ENCODE data around the gene ZNF318.
A peak's percentile ranks its signal among the peaks of the same experiment; 100 is the strongest.

ZNF318 gene

DNA sequence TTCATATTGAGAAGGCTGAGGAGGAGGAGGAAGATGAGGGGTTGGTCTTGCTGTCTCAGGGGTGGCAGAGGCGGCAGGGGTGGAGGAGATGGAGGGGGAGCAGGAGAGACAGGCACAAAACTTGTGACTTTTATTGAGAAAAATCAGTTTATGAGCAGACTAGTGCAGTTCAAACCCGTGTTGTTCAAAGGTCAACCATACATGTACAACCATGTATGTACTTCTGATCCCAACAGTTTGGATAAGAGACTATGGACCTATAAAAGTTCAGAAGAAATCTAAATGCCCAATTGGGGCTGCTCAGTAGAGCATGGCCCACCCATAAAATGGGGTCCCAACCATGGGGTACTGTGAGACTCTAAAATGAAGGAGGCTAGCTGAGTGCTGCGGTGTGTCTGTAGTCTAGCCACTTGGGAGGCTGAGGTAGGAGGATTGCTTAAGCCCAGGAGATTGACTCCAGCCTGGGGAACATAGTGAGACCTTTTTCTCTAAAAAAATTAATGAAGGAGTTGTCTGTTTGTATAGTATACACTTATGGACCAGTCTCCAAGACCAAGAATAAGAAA, 79.0 kb downstream of the ZNF318 start:
- Histone ChIP-seq H3K23ac (ENCODE audit: low read depth, low read length, poor library complexity) (no peak overlapping the region), H3K14ac (ENCODE audit: low read length) (no peak overlapping the region), H2BK5ac (ENCODE audit: low read length) (no peak overlapping the region), H3K4me3 (ENCODE audit: low read length in 2 of 2) (no peak overlapping the region), H3K27me3 (ENCODE audit: control insufficient read depth in 3 of 3, insufficient read depth in 3 of 3, low read depth in 1 of 3, low read length in 3 of 3) (peaks cover 0 to 17% (median 0%) of the 10 kb centered on the region in 3 experiments), H3K18ac (ENCODE audit: low read length) (no peak overlapping the region), H3K4ac (ENCODE audit: low read length) (no peak overlapping the region), H3K9ac (ENCODE audit: low read depth, low read length, poor library complexity) (no peak overlapping the region), H2AK5ac (ENCODE audit: low read depth, low read length) (no peak overlapping the region), H3K9me3 (replicated peaks in 1 of 2; ENCODE audit: control insufficient read depth in 2 of 2, insufficient read depth in 1 of 2, low read depth in 1 of 2, low read length in 2 of 2) (no peaks in the 10 kb centered on the region), H4K91ac (ENCODE audit: low read depth, low read length, poor library complexity) (no peak overlapping the region), H2BK120ac (ENCODE audit: low read depth, low read length) (no peak overlapping the region), H2BK15ac (ENCODE audit: low read length) (no peak overlapping the region), H2AFZ (ENCODE audit: low read length) (no peak overlapping the region), H3K36me3 (replicated peaks in 1 of 2; ENCODE audit: control insufficient read depth in 2 of 2, insufficient read depth in 2 of 2, low read length in 2 of 2) (no peaks in the 10 kb centered on the region), H3K4me2 (ENCODE audit: insufficient read depth, low read length, poor library complexity, severe bottlenecking) (no peak overlapping the region), H4K8ac (ENCODE audit: low read depth, low read length) (no peak overlapping the region), H3K4me1 (ENCODE audit: control insufficient read depth in 2 of 2, insufficient read depth in 1 of 2, low read depth in 1 of 2, low read length in 2 of 2) (peaks cover 0 to 1% of the 10 kb centered on the region in 2 donors), H3K27ac (replicated peaks; ENCODE audit: low read length) (no peak overlapping the region), H2BK12ac (ENCODE audit: low read length) (no peak overlapping the region), H3K79me1 (ENCODE audit: low read depth, low read length) (no peaks in the 10 kb centered on the region)
- DNase-seq (ENCODE audit: low spot score), result no peak
- no CpG with 5 or more reads among the region's 3 CpGs for WGBS, 2 donors (ENCODE audit: extremely low coverage in 2 of 2, insufficient read length in 2 of 2, insufficient replicate concordance in 1 of 2)

DNA sequence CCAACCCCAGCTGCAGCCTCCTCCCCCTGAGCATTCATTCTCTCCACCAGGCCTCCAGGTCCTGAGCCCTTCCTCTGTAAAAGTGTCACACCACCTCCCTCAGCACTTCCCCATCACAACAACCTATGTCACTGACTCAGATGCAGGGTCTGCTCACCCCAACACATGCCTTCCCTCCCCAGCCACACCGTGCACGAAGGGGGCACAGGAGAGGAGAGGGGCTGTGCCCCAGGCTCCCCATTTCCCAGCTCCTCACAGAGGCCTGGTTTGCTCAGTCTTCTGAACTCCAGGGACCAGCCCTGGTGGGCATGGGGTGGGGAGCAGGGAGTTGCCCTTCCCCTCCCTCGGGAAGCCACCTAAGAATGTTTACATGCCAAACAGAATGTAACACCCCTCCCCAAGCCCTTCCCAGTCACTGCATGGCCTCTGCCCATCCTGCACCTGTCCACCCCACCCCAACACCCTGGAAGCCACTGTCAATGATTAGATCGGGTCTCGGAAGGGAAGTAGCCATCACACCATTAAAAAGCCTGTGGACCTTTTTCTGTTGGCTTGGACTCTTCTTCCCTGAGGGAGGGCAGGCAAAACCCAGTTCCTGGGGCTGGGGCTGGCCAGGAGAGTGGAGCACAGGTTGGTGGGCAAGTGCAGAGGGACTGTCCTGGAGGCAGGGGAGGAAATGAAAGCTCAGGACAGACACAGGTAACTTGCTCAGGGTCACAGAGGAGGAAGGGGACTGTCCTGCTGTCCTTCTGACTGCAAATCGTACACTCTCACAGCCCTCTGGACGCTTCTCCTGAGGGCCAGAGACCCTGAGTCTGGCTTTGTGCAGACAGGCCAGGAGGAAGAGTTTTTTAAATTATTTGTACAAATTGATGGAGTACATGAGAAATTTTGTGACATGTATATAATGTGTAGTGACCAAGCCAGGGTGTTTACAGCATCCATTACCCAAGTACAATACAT, 81.4 kb downstream of the ZNF318 start:
- DNase-seq (ENCODE audit: low spot score), result no peak
- Histone ChIP-seq H2BK120ac (ENCODE audit: low read depth, low read length) (no peak overlapping the region), H2BK12ac (ENCODE audit: low read length) (no peak overlapping the region), H3K9ac (ENCODE audit: low read depth, low read length, poor library complexity) (no peak overlapping the region), H3K27ac (replicated peaks; ENCODE audit: low read length) (no peak overlapping the region), H3K14ac (ENCODE audit: low read length) (no peak overlapping the region), H2AFZ (ENCODE audit: low read length) (no peak overlapping the region), H3K4me2 (ENCODE audit: insufficient read depth, low read length, poor library complexity, severe bottlenecking) (no peak overlapping the region), H2BK5ac (ENCODE audit: low read length) (no peak overlapping the region), H3K18ac (ENCODE audit: low read length) (no peak overlapping the region), H3K79me1 (ENCODE audit: low read depth, low read length) (no peaks in the 10 kb centered on the region), H3K23ac (ENCODE audit: low read depth, low read length, poor library complexity) (no peak overlapping the region), H2AK5ac (ENCODE audit: low read depth, low read length) (no peak overlapping the region), H4K91ac (ENCODE audit: low read depth, low read length, poor library complexity) (no peak overlapping the region), H3K4me3 (ENCODE audit: low read length in 2 of 2) (no peak overlapping the region), H3K4ac (ENCODE audit: low read length) (no peak overlapping the region), H3K27me3 (ENCODE audit: control insufficient read depth in 3 of 3, insufficient read depth in 3 of 3, low read depth in 1 of 3, low read length in 3 of 3) (peaks cover 0 to 17% (median 0%) of the 10 kb centered on the region in 3 experiments), H3K4me1 (ENCODE audit: control insufficient read depth in 2 of 2, insufficient read depth in 1 of 2, low read depth in 1 of 2, low read length in 2 of 2) (peaks cover 0 to 5% of the 10 kb centered on the region in 2 donors), H4K8ac (ENCODE audit: low read depth, low read length) (no peak overlapping the region), H3K36me3 (replicated peaks in 1 of 2; ENCODE audit: control insufficient read depth in 2 of 2, insufficient read depth in 2 of 2, low read length in 2 of 2) (no peaks in the 10 kb centered on the region), H2BK15ac (ENCODE audit: low read length) (no peak overlapping the region), H3K9me3 (replicated peaks in 1 of 2; ENCODE audit: control insufficient read depth in 2 of 2, insufficient read depth in 1 of 2, low read depth in 1 of 2, low read length in 2 of 2) (no peaks in the 10 kb centered on the region)
- WGBS, 2 donors (ENCODE audit: extremely low coverage in 2 of 2, insufficient read length in 2 of 2, insufficient replicate concordance in 1 of 2), result no CpG with 5 or more reads among the region's 7 CpGs

- no peak overlapping the region for H3K4me3 ChIP-seq (ENCODE audit: low read length in 2 of 2)
- peak overlapping the region; percentile 6 for H2BK15ac ChIP-seq (ENCODE audit: low read length)
- no peak overlapping the region for H2BK5ac ChIP-seq (ENCODE audit: low read length)
- peaks cover 0 to 14% (median 0%) of the 10 kb centered on the region in 3 experiments for H3K27me3 ChIP-seq (ENCODE audit: control insufficient read depth in 3 of 3, insufficient read depth in 3 of 3, low read depth in 1 of 3, low read length in 3 of 3)
- peaks cover 0 to 5% of the 10 kb centered on the region in 2 donors for H3K4me1 ChIP-seq (ENCODE audit: control insufficient read depth in 2 of 2, insufficient read depth in 1 of 2, low read depth in 1 of 2, low read length in 2 of 2)
- H3K4ac ChIP-seq (ENCODE audit: low read length), result no peak overlapping the region
- no peaks in the 10 kb centered on the region for H3K9me3 ChIP-seq (replicated peaks in 1 of 2; ENCODE audit: control insufficient read depth in 2 of 2, insufficient read depth in 1 of 2, low read depth in 1 of 2, low read length in 2 of 2)
- H3K79me1 ChIP-seq (ENCODE audit: low read depth, low read length), result no peaks in the 10 kb centered on the region
- no CpG with 5 or more reads among the region's 10 CpGs for WGBS, 2 donors (ENCODE audit: extremely low coverage in 2 of 2, insufficient read length in 2 of 2, insufficient replicate concordance in 1 of 2)
- no peak overlapping the region for H3K4me2 ChIP-seq (ENCODE audit: insufficient read depth, low read length, poor library complexity, severe bottlenecking)
- H3K9ac ChIP-seq (ENCODE audit: low read depth, low read length, poor library complexity), result no peak overlapping the region
- H4K91ac ChIP-seq (ENCODE audit: low read depth, low read length, poor library complexity), result no peak overlapping the region
- H2AK5ac ChIP-seq (ENCODE audit: low read depth, low read length), result no peak overlapping the region
- peak overlapping the region; percentile 16 for H3K18ac ChIP-seq (ENCODE audit: low read length)
- H2AFZ ChIP-seq (ENCODE audit: low read length), result peak overlapping the region; percentile 31
- no peak overlapping the region for H2BK120ac ChIP-seq (ENCODE audit: low read depth, low read length)
- H3K27ac ChIP-seq (replicated peaks; ENCODE audit: low read length), result no peak overlapping the region
- no peak overlapping the region for H2BK12ac ChIP-seq (ENCODE audit: low read length)
- no peak for DNase-seq (ENCODE audit: low spot score)
- H3K23ac ChIP-seq (ENCODE audit: low read depth, low read length, poor library complexity), result no peak overlapping the region
- H4K8ac ChIP-seq (ENCODE audit: low read depth, low read length), result no peak overlapping the region
- no peak overlapping the region for H3K14ac ChIP-seq (ENCODE audit: low read length)
- no peaks in the 10 kb centered on the region for H3K36me3 ChIP-seq (replicated peaks in 1 of 2; ENCODE audit: control insufficient read depth in 2 of 2, insufficient read depth in 2 of 2, low read length in 2 of 2)
Measured at GRCh38 chr6:43286980-43287716, 82.3 kb downstream of the ZNF318 start.

Data from neuronal stem cell (in vitro differentiated cells).